GM21786 (cell line): Measurements from ENCODE around the gene CTNNBL1.

Source experiments
- ATAC-seq: cut with Tn5 transposase; IDR thresholded peaks from one replicate; pipeline ENCODE4 v1.9.1; 2021; ENCODE audit not compliant: unreplicated experiment

Gene CTNNBL1

DNA sequence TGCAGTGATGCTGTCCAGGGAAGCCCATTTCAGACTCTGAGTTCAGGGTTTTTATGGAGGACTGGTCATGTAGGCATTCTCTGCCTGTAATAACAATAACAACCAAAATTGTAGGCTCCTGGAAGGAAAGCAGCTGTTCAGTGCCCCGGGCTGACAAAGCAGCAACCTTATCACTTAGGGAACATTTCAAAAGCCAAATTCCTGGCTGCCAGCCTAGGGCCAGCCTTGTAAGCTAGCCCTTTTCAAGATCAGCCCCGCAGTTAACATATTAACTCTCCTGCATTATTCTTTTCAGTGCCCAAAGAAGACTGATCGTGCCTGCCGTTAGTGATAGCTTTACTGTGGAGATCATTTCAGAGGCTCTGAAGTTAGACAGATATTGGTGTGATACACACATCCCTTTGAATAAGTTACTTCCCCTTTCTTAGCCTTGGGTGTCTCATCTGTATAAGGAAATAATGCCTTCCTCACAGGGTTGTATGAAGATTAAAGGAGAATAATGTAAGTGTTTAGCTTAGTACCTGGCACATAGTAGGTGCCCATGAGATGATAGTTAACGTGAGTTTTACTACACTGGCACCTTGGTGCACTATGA lies 44.1 kb downstream of the CTNNBL1 start:
- no peak for ATAC-seq

- ATAC-seq, result no peak
These were observed 47.2 kb downstream of the CTNNBL1 start for GRCh38 chr20:37741055-37741454.

DNA sequence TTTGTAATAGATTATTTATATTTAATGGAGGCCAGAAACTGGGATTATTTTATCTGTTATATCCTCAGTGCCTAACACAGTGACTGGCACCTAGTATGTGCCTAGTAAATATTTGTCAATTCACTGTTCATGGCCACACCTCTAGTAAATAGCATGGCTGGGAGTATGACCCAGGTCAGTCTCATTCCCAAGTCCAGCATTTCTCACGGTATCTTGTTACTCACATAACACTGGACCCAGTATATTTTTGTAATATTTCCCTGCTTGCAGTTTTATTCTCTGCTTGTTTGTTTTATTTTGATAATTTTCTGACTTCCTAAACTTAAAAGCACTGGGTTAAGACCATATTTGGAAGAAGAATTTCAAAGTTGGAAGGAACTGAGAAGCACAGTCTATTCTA lies 47.7 kb downstream of the CTNNBL1 start:
- no peak for ATAC-seq

GRCh38 chr20:37742131-37742530 lies 48.3 kb downstream of the CTNNBL1 start:
- no peak for ATAC-seq

GRCh38 chr20:37744347-37744746 lies 50.5 kb downstream of the CTNNBL1 start:
- ATAC-seq, result no peak

DNA sequence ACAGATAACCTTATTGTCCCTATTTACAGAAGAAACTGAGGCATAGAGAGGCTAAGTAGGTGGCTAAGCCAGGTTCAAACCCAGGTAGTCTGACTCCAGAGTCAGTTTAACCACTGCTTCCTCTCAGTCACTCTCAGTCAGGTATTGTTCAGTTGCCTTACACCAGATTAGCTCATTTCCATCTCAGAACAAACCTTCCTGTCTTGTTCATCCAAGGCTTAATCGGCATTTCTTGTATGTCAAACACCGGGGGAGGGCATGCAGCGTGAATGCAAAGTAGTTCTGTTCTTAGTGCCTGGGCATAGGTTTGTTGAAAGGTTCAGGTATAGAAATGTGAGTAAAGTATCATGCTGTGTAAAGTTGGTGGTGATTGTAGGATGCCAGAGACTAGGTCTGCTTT lies 51.7 kb downstream of the CTNNBL1 start:
- ATAC-seq, result no peak

GRCh38 chr20:37748015-37748414 lies 54.2 kb downstream of the CTNNBL1 start:
- ATAC-seq, result no peak

GRCh38 chr20:37749218-37749617 lies 55.4 kb downstream of the CTNNBL1 start:
- ATAC-seq, result no peak

GRCh38 chr20:37749620-37750403 lies 56.0 kb downstream of the CTNNBL1 start:
- ATAC-seq, result no peak

DNA sequence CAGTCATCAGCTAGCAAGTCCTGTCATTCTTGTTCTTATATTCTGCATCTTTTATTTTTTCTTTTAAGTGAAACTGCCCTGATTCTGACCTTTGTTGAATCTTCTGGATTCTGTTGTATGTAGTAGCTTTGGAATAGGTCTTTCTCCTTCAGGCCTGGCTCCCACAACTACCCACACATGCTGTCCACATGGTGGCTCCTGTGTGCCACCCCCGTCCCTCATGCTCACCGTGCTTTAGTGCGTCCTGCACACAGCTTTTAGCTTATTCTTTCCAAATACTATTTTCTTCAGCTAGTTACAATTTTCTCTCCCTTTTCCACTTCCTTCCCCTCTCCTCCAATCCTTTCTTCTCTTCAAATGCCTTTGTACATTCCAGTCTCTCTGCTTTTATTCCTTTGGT lies 61.8 kb downstream of the CTNNBL1 start:
- ATAC-seq, result no peak

DNA sequence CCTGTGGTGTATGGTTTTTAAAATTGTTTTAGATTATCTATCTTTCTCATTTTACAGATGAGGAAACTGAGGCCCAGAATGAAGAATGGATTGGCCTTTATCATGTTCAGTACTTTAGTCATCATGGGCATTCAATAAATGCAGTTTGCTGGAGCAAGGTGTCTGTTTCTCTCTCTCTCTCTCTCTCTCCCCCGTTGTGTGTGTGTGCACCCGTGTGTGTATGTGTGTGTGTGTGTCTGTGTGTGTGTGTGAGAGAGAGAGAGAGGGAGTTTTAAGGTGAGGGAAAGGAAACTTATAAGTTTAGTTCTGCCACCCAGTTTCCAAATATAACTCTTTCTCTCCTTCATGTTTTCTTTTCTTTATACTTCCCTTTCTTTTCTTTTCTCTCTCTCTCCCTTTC lies 62.4 kb downstream of the CTNNBL1 start:
- no peak for ATAC-seq

GRCh38 chr20:37757550-37757949 lies 63.7 kb downstream of the CTNNBL1 start:
- ATAC-seq, result no peak

DNA sequence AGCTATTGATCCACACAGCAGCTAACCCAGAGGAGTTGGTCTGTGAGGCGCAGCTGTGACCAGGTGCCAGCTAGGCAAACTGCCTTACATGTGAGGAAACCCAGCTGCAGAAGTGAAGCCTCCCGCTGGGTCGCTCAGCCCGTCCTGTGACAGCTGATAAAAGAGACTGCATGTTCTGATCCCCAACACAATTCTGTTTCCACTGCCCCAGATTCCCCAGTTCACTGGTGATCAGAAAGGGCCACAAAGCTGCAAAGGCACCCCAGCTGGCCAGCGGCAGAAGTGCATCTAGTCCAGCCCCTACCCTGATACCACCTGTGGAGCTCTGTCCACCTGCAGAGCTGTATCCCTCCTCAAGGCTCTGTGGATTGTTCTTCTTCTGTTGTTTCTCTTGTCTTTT lies 64.5 kb downstream of the CTNNBL1 start:
- ATAC-seq, result no peak

DNA sequence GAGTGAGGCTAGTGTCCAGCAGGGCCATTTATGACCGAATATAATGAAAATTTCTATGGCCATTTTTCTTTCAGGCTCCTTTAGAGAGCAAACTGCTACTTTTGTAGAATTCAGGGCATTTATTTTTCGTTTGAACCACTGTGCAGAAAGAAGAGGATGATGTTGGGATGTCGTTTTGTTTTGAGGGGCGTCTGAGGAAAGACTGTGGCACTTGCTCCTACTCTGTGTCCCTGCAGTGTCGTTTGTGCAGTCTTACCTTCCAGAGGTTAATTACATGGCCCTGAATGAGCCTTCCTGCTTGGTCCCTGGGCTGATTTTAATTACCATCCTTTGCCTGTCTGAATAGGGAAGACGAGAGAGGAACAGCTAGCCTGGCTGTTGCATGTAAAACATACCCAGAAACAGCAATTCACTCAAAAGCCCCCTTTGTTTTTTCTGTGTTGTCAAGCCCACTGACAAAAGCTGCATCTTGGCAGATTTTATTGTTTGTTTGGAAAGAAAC lies 65.3 kb downstream of the CTNNBL1 start:
- ATAC-seq, result no peak

- no peak for ATAC-seq
These were observed 66.0 kb downstream of the CTNNBL1 start for GRCh38 chr20:37759761-37760209.

GRCh38 chr20:37760322-37760721 lies 66.5 kb downstream of the CTNNBL1 start:
- ATAC-seq, result no peak

DNA sequence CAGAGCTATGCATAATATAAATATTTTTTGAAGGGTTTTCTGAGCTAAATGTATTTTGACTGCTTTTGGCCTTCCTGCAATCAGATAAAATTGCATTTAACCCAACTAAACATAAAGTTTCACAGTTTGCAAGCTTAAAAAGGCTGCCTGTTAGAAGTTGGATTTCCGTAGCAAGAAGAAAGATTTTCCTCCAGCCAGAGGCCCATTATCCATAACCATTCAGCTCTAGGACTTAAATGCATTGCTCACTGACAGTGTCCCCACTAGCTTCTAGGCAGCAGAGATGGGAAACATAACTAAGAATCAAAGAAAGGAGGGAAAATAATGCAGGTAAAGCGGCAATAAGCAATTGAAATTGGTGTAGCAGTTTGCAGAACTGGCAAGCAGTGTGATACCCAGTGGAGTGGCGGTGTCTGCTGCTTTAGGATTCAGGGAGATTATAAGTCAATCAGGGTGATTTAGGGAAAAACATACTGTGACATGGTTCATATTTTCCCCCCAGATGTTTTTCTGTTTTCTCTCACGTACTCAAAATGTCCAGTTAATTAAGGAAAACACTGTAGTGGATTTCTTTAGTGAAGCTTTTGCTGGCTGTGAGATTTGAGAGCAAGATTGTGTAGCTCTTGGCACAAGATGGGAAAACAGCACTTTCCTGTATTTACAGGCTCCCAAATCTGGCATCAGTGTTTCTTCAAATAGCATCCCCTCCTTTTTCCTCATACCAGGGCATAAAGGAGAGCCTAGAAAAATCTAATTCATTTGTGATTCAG lies 69.1 kb downstream of the CTNNBL1 start:
- no peak for ATAC-seq

DNA sequence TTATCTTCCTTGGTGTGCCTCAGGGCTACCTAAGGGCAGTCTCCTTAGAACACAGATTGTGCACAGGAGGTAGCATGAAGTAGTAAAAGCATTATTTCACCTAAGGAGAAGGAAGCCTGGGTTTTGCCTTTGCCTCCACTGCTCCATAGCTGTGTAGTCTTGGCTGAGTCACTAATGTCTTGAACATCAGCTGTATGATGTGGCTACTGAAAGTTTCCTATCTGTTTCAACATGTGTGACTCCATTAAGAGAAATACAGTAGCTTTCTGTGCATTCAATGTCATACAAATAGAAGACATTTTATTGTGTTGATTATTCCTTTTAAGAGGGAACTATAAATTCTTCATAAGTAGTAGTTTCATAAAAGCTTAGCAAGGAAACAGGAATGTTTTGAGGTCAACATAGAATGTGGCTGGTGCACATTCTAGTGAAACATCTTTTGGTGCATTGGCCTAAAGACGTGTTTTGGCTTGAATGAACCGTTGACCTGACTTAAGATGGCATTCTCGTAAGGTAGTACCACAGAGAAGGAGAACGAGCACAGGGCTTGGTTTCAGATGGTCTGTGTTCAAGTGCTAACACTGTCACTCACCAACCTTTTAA lies 70.6 kb downstream of the CTNNBL1 start:
- no peak for ATAC-seq

GRCh38 chr20:37770908-37771307 lies 77.1 kb downstream of the CTNNBL1 start:
- ATAC-seq, result no peak

GRCh38 chr20:37773291-37773826 lies 79.5 kb downstream of the CTNNBL1 start:
- ATAC-seq, result no peak

DNA sequence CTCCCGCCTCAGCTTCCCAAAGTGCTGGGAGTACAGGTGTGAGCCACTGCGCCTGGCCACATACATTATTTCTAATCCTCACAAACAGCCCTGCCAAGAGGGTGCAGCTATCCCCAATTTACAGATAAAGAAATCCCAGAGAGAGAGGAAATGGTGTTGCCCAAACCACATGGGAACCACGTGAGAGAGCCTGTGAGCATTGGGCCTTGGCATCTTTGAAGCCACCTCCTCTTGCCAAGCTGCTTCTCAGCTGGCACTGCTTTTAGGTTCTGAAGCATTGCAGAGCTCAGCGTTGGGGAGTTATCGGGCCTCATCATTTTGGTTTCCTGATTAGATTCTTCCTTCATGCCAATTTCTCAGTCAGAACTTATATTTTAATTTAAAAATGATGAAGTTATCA lies 80.3 kb downstream of the CTNNBL1 start:
- ATAC-seq, result no peak
